GM18526 (cell line): ENCODE results near the gene ICAM3.
A peak's percentile ranks its signal among the peaks of the same experiment; 100 is the strongest.

Source experiments
- POLR2A ChIP-seq: IDR thresholded peaks from 3 replicates; pipeline ENCODE4 v1.6.1; 2011; ENCODE audit not compliant: insufficient read length; ENCODE audit errors: extremely low read depth

ICAM3 gene

GRCh38 chr19:10325732-10326131 lies 13.7 kb downstream of the ICAM3 start:
- TF ChIP-seq POLR2A: no peak

- TF ChIP-seq POLR2A: no peak
These were observed 17.3 kb downstream of the ICAM3 start for GRCh38 chr19:10321874-10322835.

GRCh38 chr19:10321417-10321797 lies 18.0 kb downstream of the ICAM3 start:
- TF ChIP-seq POLR2A: no peak

GRCh38 chr19:10320602-10321416 lies 18.6 kb downstream of the ICAM3 start:
- TF ChIP-seq POLR2A: no peak

GRCh38 chr19:10318807-10319682 lies 20.4 kb downstream of the ICAM3 start:
- no peak for TF ChIP-seq POLR2A

GRCh38 chr19:10317857-10318462 lies 21.5 kb downstream of the ICAM3 start:
- no peak for TF ChIP-seq POLR2A

- TF ChIP-seq POLR2A: no peak
These were observed 22.2 kb downstream of the ICAM3 start for GRCh38 chr19:10317045-10317856.

GRCh38 chr19:10316229-10317044 lies 23.0 kb downstream of the ICAM3 start:
- TF ChIP-seq POLR2A: no peak

- TF ChIP-seq POLR2A: peak; percentile 78
These were observed 23.8 kb downstream of the ICAM3 start, which contains the start of gene FDX2 for GRCh38 chr19:10315335-10316214. Gene FDX2 (minus strand): TSS chr19:10316015. CDS start chr19:10315996, 19 bp downstream.

- TF ChIP-seq POLR2A: no peak
These were observed 30.0 kb downstream of the ICAM3 start, which contains the start of gene ZGLP1 for GRCh38 chr19:10309423-10309822. Gene ZGLP1 (minus strand): TSS chr19:10309815.

GRCh38 chr19:10306327-10306726 lies 33.1 kb downstream of the ICAM3 start:
- TF ChIP-seq POLR2A: no peak
